ENCODE measurements around the gene EREG.

GRCh38 chr4:74400395-74400794 lies 35.5 kb downstream of the EREG start:
- TF ChIP-seq CTCF (IDR thresholded peaks at IDR 0.05) = no peak
- no peak for TF ChIP-seq POLR2A (IDR thresholded peaks at IDR 0.05)

Data from esophagus squamous epithelium (tissue), 4 donors.